Peyer's patch (tissue), 4 donors: ENCODE measurements around the gene GRIA3.

Experiments
- CTCF ChIP-seq, 6 experiments: fragments of 450-650 bp in 4 of 6; fragments of 200-600 bp in 2 of 6; sonication (generic) in 1 of 6; IDR thresholded peaks; one replicate each; pipeline ENCODE4 v1.5.1; 2017 to 2019; ENCODE audit warnings: antibody characterized with exemption in 6 of 6, mild to moderate bottlenecking in 3 of 6, moderate library complexity in 1 of 6
- POLR2A ChIP-seq, 2 donors: fragments of 450-650 bp; IDR thresholded peaks; one replicate each; pipeline ENCODE4 v1.5.1; 2017; ENCODE audit warnings: antibody characterized with exemption in 2 of 2, mild to moderate bottlenecking in 2 of 2, moderate library complexity in 2 of 2

DNA sequence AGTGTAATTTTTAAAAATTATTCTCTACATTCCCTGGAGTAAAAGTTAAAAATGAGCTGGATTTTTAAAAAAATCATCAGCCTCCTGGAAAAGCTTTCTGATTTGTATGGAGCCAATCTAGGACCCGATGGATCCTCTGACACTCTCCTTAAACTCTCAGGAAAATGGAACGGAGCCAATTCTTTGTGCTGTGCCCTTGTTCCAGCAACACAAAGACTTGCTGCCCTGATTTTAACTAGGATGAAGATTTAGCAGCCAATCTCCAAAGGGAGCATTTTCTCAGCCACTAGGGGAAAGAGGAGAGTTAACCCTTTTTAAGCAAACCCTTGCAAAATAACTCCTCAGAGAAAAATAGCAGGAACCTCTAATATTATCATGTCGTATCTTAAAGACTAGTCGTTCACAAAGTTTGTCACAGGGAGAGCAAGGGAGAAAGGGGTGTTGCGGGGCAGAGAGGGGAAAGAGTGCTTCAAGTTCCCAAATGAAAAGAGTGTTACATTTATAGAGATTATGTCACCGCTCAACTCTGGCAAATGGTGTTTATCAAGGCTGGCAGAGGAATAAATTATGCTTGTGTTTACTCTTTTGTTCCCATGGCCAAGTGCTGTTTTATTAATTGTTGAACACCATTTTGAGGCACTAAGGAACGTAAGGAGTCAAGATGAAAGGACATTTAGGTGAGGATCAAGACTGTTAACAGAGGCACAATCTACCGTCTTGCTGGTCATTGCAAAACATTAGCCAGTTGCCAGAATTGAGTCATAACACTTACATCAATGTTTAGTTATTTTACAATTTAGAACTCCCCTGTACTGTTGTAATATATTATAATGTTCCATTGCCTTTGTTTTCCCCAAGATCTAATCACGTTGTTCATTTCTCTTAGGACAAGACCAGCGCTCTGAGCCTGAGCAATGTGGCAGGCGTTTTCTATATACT, 298.1 kb downstream of the GRIA3 start:
- TF ChIP-seq CTCF (IDR thresholded peaks at IDR 0.05): no peak
- no peak for TF ChIP-seq POLR2A (IDR thresholded peaks at IDR 0.05)
